ENCODE results near the gene CD151. TPM values are rescaled to one million over a fixed set of nuclear protein-coding genes. Genes with fewer than 3 reads are reported as not detected.

The CD151 gene
- polyA plus RNA-seq, 1 of the 3 experiments (the other 2 are of a cell fraction): 922 TPM

- Histone ChIP-seq H3K79me2 (ENCODE audit: insufficient read depth) (peaks cover 68% of the 10 kb centered on the region), H2AFZ (ENCODE audit: low read depth) (no peak overlapping the region), H3K9me2 (no peaks in the 10 kb centered on the region), H3K4me1 (ENCODE audit: control insufficient read depth in 1 of 2, insufficient read depth in 2 of 2, low read depth in 1 of 2, low read length in 1 of 2) (peaks cover 8 to 19% of the 10 kb centered on the region in 2 experiments; a peak in 2 of 4 replicates), H3K9ac (peak overlapping the region; percentile 97), H4K20me1 (ENCODE audit: insufficient read depth) (peaks cover 30% of the 10 kb centered on the region), H3K4me2 (peak overlapping the region; percentile 99), H3K27ac (ENCODE audit: low read depth in 2 of 2, low read length in 1 of 2) (peak overlapping the region; percentile 97 to 98), H3K4me3 (ENCODE audit: low read depth in 2 of 2, low read length in 1 of 2) (peak overlapping the region; percentile 81 to 97), H3K27me3 (ENCODE audit: insufficient read depth) (no peaks in the 10 kb centered on the region), H3F3A (replicated peaks; ENCODE audit: insufficient read depth) (peaks cover 42% of the 10 kb centered on the region), H3K9me3 (no peaks in the 10 kb centered on the region), H3K36me3 (replicated peaks in 1 of 2; ENCODE audit: control insufficient read depth in 1 of 2, insufficient read depth in 2 of 2, low read length in 1 of 2) (peaks cover 27 to 28% of the 10 kb centered on the region in 2 experiments)
- peak; percentile 2; the same call in 1 of the 2 replicates for TF ChIP-seq SIN3A (IDR thresholded peaks at IDR 0.05; ENCODE audit: borderline replicate concordance, low read depth, low read length)
- no peak for TF ChIP-seq FOXM1 (IDR thresholded peaks at IDR 0.05; ENCODE audit: low read depth)
- TF ChIP-seq NFIC (IDR thresholded peaks at IDR 0.05; ENCODE audit: borderline replicate concordance): no peak
- peak; percentile 41; the same call in 1 of the 2 replicates for TF ChIP-seq REST (IDR thresholded peaks at IDR 0.05; ENCODE audit: low read depth, low read length)
- POLR2A ChIA-PET: interaction anchor here (0.7 to 2.2 kb wide), 8 partner anchors 9 to 50 kb away, joined by 4 to 34 read pairs (median 6); partner anchors contain the start of genes CD151, CEND1, PNPLA2 and TSPAN4
- CTCF ChIA-PET: interaction anchor here (0.8 to 1.0 kb wide), 2 partner anchors 18 to 82 kb away, joined by 3 to 4 read pairs; no protein-coding TSS in a partner anchor
- DNase-seq: no peak
- WGBS (ENCODE audit: low lambda C conversion rate): 0% methylated on average over 8 of the region's 55 CpGs
Measured at GRCh38 chr11:810040-810567, 22.6 kb upstream of the CD151 start.

GRCh38 chr11:811446-812245 lies 21.1 kb upstream of the CD151 start:
- Histone ChIP-seq H3K27me3 (ENCODE audit: insufficient read depth) (no peaks in the 10 kb centered on the region), H2AFZ (ENCODE audit: low read depth) (no peak overlapping the region), H3K27ac (ENCODE audit: low read depth in 2 of 2, low read length in 1 of 2) (peak overlapping the region in 1 of 2 experiments; percentile 19; a peak in 1 of 4 replicates), H3K9ac (peak overlapping the region; percentile 97), H4K20me1 (ENCODE audit: insufficient read depth) (peaks cover 30% of the 10 kb centered on the region), H3K4me3 (ENCODE audit: low read depth in 2 of 2, low read length in 1 of 2) (peak overlapping the region; percentile 81 to 97; a peak in 3 of 4 replicates), H3K36me3 (replicated peaks in 1 of 2; ENCODE audit: control insufficient read depth in 1 of 2, insufficient read depth in 2 of 2, low read length in 1 of 2) (peaks cover 27 to 28% of the 10 kb centered on the region in 2 experiments), H3F3A (replicated peaks; ENCODE audit: insufficient read depth) (peaks cover 37% of the 10 kb centered on the region), H3K4me1 (ENCODE audit: control insufficient read depth in 1 of 2, insufficient read depth in 2 of 2, low read depth in 1 of 2, low read length in 1 of 2) (peaks cover 8 to 19% of the 10 kb centered on the region in 2 experiments; a peak in 2 of 4 replicates), H3K9me3 (no peaks in the 10 kb centered on the region), H3K79me2 (ENCODE audit: insufficient read depth) (peaks cover 58% of the 10 kb centered on the region), H3K9me2 (no peaks in the 10 kb centered on the region), H3K4me2 (peak overlapping the region; percentile 99)
- ChIA-PET CTCF (interaction anchor here (1.0 to 1.3 kb wide), 7 partner anchors 14 to 86 kb away, joined by 3 to 4 read pairs (median 3); partner anchors contain the start of genes POLR2L, SLC25A22 and TSPAN4), POLR2A (no interaction called here)
- DNase-seq: no peak
- 69% methylated on average over 9 of the region's 14 CpGs for WGBS (ENCODE audit: low lambda C conversion rate)
- TF ChIP-seq USF1 (IDR thresholded peaks at IDR 0.05; ENCODE audit: borderline replicate concordance, low read depth) (no peak), USF2 (IDR thresholded peaks at IDR 0.05; ENCODE audit: borderline replicate concordance, low read depth, low read length) (no peak), ZBTB33 (IDR thresholded peaks at IDR 0.05; ENCODE audit: borderline replicate concordance, low read depth) (no peak), YY1 (IDR thresholded peaks at IDR 0.05; ENCODE audit: low read depth) (no peak), CHD2 (IDR thresholded peaks at IDR 0.05; ENCODE audit: low read length, partially characterized antibody) (no peak), CTCF (IDR thresholded peaks at IDR 0.05) (peak; percentile 10; the same call in 1 of the 2 replicates), JUND (IDR thresholded peaks at IDR 0.05) (no peak), MXI1 (IDR thresholded peaks at IDR 0.05; ENCODE audit: low read depth, low read length) (no peak), POLR2AphosphoS5 (IDR thresholded peaks at IDR 0.05; ENCODE audit: low read depth, low read length) (peak; percentile 42)

All from SK-N-SH (cell line).